GM18505 (cell line): ENCODE data around the gene LTB4R.
A peak's percentile ranks its signal among the peaks of the same experiment; 100 is the strongest.
"Not testable (repeated sequence)": the region's sequence is repeated elsewhere in the genome, so short reads cannot be mapped to it uniquely, and the experiment has no call there.

Experiments
- ATAC-seq: cut with Tn5 transposase; IDR thresholded peaks from one replicate; pipeline ENCODE4 v1.9.1; 2021; ENCODE audit not compliant: unreplicated experiment
- POLR2A ChIP-seq: IDR thresholded peaks from 4 replicates; pipeline ENCODE4 v1.6.1; 2011; ENCODE audit warnings: borderline replicate concordance; ENCODE audit not compliant: insufficient read depth, insufficient read length; ENCODE audit errors: extremely low read depth

LTB4R gene

DNA sequence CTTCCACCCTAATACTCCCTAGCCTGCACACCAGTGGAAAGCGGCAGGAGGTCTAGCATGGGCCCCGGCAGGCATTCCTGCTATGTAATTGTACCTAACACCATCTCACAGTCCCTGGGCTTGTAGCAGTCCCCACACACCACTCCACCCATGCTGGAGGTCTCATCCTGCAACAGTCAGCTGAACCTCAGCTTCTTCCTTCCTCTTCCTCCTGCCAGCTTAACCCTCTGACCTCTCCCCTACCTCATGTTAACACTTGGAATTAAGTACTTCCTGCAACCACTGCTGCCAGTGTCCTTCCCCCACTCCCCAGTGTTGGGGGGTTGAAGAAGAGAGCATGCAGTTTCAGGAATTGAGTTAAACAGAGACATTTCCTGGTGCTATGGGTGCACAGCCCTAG is 16.0 kb downstream of the LTB4R start:
- no peak for ATAC-seq
- no peak for TF ChIP-seq POLR2A

DNA sequence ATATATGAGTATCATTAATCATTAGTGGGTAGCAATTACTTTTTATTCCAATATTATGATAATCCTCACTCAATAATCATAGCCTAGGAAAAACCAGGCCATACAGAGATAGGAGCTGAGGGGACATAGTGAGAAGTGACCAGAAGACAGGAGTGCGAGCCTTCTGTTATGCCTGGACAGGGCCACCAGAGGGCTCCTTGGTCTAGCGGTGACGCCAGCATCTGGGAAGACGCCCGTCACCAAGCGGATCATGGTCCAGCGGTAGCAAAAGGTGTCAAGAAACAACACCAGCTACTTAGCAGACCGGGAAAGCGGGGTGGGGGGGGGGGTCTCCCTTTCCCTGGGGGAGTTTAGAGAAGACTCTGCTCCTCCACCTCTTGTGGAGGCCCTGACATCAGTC is 16.6 kb downstream of the LTB4R start:
- ATAC-seq: not testable (repeated sequence)

DNA sequence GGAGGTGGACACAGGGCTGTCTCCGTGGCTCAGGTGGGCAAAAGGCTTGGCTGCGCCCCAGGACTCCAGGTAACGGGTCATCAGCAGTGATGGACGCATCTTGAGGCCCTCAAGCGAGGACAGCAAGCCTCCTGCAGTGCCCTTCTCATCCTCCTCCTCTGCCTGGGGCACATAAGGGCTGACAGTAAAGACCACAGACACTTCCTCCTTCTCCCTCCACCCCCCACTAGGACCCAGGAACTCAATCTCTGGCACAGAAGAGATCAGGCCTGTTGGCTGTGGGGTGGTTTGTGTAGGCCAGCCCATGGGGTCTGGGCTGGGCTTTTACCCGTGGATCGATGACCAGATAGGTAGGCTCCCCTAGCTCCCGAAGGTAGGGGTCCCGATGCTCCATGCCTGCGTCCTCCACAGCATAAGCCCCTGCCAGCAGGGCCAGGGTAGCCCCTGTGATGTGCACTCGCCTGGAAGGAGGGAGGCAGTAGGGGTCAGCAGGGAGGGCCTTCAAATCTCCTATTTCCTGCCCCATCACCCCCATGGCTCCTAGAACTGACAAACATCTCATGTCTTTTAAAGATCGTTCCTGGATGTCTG is 17.9 kb downstream of the LTB4R start:
- no peak for ATAC-seq
- TF ChIP-seq POLR2A: no peak

DNA sequence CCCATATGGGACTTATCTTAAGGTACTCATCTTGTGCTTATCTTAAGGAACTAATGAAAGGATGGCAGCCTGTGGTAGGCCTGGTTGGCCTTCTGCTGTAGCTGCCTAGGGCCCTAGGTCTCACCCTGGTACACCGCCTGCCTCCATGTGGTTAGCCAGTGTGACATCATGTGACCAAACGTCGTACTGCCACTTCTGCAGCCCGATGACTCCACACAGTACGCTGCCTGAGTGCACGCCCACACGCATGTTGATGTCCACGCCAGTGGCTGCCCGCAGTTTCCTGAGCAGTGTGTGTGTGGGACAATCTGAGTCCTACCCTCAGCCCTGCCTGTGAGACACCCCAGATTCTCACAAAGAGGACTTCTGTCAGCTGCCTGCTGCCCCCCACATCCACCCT is 18.4 kb downstream of the LTB4R start:
- no peak for TF ChIP-seq POLR2A
- ATAC-seq: no peak

DNA sequence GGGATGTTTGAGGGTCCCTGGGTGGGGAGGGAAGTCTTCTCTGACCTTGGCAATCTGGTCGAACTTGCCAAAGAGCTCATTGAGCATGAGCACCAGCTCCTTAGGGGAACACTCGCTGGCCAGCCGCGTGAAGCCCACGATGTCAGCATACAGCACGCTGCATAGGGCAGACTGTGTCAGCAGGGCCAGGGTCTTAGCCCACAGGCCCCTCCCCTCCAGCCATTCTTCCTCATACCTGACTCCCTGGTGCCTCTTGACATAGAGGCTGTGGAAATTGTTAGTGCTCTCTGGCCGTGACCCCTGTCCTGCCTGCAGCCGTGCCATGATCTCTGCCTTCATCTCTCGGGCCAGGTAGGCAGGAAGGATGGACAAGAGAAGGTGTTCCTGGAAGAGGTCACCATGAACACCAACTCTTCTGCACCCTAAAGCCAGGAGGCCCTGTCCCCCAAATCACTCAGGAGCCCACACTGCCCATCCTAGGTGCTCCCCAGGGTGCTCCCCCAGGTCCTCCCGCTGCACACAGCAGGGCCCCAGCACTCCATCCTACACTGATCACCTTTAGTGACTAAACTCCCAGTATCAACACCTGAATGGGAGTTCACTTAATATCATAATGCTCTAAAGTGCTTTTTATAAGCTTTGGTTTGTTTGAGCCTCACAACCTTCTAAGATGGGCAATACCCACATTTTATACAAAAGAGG is 19.8 kb downstream of the LTB4R start:
- no peak for ATAC-seq
- no peak for TF ChIP-seq POLR2A

DNA sequence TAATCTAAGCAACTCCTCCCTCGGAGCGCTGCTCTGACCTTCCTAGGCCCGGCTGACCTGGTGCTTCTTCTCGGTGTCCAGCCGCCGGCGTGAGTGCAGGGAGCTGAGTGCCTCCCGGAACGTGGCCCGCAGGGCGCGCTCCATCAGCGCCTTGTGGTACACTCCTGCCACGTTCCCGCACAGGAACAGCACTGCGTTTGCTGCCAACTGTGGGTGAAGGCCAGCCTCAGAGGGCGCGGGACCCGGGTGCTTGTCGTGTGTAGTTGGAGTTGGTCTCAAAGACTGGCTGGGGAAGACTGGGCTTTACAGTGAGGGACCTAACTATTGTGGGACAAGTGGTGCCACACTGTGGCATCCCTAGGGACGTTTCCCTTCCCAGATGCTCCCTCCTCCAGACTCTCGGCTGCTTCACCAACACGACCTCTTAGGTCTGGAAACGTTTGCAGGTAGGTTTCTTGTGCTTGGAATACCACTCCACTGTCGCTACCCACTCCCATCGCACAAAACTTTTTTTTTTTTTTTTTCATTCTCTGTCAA is 20.5 kb downstream of the LTB4R start:
- TF ChIP-seq POLR2A: no peak
- no peak for ATAC-seq

DNA sequence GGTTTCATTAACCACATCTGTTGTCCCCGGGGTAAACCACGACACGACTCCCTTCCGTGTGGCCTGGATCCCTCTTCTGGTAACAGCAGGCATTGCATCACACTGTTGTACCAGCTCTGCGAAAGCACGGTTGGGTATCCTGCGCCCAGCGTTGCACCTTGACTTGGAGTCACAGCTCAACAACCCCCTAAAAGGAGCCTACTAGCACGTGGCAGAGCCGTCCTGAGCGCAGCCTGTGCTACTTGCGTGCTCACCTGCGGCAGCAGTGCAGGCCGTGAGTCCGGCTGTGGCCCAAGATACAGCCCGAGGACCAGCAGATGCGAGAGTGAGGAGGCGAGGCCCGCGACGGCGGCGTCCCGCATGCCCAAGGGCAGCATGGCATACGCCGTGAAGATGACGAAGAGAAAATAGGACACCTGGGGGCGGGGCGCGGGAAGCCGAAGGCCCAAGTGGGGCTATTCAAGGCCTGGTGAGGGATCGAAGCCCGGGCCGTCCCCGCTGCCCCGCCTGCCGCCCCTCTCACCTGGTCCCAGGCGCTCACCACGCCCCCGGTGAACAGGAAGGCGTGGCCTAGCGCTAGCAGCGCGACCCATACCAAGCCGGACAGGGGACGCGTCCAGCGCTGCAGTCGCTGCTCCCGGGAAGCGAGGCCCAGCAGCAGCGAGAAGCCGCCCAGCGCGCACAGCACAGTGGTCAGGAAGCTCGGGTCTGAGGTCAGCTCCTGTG is 21.1 kb downstream of the LTB4R start:
- peak; percentile 75 for ATAC-seq

DNA sequence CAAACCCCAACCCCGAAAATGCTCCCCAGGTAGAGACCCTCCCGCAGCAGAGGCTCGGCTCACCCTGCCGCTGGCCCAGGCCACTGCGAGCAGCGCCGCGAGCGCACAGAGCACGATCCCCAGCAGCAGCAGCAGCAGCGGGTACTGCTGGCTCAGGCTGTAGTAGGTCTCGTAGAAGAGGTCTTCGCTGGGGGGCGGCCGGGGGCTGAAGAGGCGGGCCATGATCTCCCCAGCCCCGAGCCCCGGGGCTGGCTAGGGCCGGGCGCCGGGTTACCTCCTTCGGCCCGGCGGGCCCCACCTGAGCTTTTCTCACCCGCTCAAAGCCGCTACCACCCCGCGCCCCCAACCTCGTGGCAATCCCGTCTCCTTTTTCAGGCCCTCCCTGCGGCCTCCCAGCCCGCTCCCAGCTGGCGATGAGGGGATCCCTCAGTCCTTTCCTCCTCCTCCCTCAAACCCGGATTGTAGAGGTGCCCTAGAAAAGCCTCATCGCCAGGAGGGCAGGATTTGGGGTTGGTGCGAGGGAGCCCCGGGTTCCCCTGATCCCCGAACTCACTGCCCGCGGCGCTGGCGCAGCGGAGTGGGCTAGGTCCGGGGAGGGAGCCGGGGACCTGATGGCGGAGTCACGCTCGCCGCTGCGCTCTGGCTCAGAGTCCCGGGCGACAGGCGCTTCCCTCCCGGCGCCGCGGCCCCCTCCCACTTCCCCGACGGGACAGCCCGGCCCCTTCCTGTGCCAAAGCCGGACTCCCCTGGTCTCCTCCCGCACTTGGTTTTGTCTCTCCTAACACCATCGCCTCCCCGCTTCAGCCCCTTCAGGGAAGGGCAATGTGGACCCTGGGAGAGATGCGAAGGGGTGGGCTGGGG is 23.4 kb downstream of the LTB4R start, which contains the start of gene ADCY4:
ADCY4 (minus strand) TSS at position 641 of the 861 bp plus-strand sequence; CDS start at position 222, 419 bp downstream.
- no peak for ATAC-seq
- no peak for TF ChIP-seq POLR2A

More for the DNA sequence above, 21.1 kb downstream of the LTB4R start:
- TF ChIP-seq POLR2A: no peak

DNA sequence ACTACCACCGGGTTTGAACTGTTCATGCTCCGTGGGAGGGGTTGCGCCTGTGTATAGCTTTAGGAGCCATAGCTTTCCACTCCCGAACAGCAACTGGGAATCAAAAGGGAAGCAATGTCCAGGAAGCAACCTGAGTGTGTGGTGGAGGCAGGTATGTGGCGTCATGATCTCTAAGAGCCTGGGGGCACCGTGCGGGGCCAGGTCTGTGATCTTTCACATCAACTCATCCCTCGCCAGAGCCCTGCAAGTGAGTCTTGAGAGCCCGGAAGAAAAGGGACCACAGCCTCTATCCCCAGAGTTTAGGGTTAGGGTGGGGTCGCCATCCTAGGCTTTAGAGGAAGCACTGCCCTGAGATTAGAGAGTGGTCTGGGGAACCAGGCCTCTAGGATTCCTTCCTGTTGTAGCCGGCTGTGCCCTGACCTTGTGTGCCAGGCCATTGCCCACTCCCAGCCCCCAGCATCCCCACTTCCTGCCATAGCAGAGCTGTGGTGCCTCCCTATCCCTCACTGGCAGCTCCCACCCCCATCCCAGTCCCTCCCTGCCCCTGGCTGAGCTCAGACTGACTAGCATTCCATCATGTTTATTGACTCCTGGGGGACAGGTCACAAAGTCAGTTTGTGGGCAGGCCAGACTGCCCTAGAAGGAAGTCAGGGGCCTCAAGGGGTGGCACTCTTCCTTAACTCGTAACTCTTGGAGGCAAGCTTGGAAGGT is 24.3 kb downstream of the LTB4R start:
- no peak for TF ChIP-seq POLR2A
- no peak for ATAC-seq

DNA sequence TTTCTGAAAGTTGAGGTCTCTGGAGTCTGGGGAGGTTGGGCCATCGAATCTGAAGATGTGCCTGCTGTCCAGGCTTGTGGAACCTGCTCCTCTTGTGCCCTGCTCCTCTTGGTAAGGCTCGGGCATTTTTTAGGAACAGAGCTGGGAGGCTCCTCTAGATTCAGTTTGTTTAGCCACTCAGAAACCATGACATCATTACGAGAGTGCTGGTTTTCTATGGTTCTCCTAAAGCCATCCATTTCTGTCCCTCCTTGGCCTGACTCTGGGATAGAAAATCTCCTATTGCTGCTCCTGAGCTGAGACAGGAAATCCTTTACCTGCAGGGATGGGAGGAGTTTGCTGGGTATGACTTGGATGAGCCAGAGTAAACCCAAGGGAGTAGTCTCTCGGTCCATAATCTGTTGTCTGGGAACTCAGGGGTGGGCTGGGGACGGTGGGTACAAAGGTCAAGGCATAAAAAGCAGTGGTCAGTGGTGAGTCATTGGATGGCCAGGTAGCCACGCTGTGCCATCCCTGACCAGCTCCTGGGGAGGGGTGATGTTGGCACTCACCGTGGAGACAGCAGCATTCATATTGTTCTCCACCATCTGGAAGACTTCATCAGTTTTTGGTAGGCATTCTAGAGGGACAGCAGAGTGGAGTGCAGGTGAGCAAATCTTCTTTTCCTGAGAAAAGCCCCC is 26.0 kb downstream of the LTB4R start:
- TF ChIP-seq POLR2A: no peak
- ATAC-seq: no peak

DNA sequence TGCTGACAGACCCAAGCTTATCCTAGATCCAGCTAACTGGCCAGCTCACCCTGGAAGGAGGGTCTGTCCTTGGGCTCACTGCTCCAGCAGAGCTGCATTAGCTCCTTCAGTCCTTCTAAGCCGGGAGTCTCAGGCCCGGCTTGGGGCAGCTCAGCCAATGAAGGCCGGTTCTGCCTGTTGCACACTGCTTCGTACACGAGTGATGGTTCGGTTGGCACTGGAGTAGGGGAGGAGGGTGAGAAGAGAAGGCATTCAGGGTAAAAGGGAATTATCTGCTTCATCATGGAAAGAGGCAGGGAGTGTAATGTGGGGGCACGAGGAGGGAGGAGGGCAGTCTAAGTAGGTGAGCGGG is 26.5 kb downstream of the LTB4R start:
- ATAC-seq: no peak
- no peak for TF ChIP-seq POLR2A

DNA sequence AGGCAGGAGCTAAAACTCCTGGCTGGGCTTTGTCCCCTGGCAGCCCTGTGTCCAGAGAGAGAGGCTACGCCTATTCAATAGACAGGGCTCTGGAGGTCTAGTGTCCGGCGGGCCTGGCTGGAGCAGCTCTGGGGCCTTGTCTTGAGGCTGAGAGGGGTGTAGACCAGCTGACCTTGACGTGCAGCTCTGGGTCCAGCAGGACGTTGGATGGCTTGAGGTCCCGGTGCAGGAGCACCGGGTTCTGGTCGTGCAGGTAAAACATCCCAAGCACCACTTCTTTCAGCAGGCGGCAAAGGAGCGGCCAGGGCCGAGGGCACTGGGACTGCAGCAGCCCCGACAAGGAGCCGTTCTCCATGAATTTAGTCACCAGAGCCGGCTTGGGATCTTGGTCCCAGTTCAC is 27.5 kb downstream of the LTB4R start:
- no peak for ATAC-seq
- TF ChIP-seq POLR2A: no peak

DNA sequence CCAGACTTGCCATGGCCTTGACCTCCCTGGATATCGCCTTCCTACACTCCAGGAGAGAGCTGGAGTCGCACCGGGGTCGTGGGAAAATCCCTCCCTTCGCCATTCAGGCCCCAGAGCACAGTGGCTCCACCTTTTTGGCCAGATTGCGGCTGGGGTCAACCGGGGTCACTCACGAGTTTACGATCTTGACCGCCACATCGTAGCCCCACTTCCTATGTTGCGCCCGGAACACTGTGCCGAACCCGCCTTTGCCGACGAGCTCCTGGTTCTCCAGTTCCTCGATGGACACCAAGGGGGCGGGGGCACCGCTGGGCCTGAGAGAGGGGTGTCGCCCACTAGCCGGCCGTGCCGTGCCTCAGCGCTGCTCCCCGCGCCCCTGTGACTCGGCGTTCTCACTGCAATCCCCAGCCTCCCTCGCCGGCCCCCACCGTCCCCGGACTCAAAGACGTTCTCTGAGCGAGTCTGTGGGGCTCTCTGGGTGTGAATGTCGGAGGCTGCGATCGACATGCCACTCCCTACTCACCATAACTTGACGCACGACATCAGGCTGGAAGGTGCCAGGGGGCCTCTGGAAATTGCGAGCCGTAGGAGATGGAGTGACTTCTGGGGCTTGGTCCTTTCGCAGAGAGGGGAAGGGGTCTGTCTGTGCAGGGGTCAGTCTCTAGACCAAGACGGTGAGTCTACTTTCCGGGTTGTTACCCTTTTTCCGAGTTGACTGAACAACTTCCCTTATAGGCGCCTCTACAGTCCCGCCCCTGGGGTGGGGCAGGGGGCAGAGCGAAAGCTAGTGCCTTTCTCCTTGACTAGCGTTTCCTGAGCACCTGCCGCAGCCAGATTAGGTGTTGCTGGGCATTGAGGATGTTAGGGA is 28.2 kb downstream of the LTB4R start, which contains the start of gene RIPK3:
RIPK3 (minus strand) TSS at position 708 of the 868 bp plus-strand sequence; CDS start at position 543, 165 bp downstream.
- peak; percentile 73 for TF ChIP-seq POLR2A
- peak; percentile 82 for ATAC-seq
